T-helper 9 cell (primary cell): Measurements from ENCODE around the gene MGAT3.
"Not testable (repeated sequence)": the region's sequence is repeated elsewhere in the genome, so short reads cannot be mapped to it uniquely, and the experiment has no call there.

Experiments used
- DNase-seq: peaks from one replicate; pipeline ENCODE4 v3.0.0-alpha.2; 2020

Gene MGAT3

DNA sequence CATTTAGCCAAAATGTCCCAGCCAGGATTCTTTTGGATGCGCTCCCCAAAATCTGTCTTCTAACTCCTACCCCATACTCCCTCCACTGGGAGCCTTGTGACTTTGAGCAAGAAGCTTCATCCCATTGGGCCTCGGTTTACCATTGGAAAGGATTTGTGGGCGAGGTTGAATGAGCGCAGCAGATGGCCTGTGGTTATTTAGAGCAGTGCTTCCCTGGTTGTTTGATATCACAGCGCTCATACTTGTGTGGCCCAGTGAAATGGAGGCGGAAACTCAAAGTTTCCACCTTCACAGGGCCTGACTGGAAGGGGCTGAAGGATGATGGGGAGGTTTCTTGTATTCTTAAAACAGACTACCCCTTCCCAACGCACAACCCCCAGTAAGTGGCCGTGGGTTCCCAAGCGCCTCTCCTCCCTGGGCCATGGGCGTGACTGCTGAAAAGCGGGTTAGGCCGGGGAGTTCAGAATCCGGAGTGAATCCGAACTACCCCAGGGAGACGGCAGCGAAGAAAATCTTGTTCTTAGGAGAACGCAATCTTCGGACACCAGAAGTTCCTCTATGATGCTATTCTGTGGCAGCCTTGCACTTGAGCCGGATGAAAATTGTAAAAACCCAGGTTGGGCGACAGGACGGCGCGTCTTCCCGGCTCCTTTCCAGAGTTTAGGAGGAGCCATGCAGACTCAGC is 62.3 kb downstream of the MGAT3 start:
- DNase-seq = no peak

GRCh38 chr22:39519681-39520225 is 62.9 kb downstream of the MGAT3 start:
- no peak for DNase-seq

DNA sequence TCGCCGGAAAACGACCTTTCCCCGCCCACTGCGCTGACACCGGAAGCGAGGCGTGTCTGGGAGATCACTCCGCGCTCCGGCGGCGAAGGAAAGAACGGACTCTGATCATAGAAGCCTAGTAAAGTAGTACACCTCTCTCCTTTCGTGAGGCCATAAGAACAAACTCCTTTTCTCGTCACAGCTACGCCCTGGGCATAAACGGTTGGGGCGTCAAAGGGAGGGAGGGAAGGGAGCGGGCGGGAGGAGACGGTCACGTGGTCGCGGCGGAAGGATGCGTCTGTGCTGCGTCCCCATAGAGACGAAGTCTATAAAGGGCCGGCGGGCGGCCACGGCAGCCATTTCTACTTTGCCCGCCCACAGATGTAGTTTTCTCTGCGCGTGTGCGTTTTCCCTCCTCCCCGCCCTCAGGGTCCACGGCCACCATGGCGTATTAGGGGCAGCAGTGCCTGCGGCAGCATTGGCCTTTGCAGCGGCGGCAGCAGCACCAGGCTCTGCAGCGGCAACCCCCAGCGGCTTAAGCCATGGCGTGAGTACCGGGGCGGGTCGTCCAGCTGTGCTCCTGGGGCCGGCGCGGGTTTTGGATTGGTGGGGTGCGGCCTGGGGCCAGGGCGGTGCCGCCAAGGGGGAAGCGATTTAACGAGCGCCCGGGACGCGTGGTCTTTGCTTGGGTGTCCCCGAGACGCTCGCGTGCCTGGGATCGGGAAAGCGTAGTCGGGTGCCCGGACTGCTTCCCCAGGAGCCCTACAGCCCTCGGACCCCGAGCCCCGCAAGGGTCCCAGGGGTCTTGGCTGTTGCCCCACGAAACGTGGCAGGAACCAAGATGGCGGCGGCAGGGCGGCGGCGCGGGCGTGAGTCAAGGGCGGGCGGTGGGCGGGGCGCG is 63.7 kb downstream of the MGAT3 start, which contains the start of gene ATF4:
ATF4 (plus strand) TSS at position 337 of the 880 bp plus-strand sequence. CDS start 884 bp downstream, outside the sequence.
- DNase-seq = peak; percentile 91

GRCh38 chr22:39521106-39521885 is 64.5 kb downstream of the MGAT3 start:
- DNase-seq = not testable (repeated sequence)

DNA sequence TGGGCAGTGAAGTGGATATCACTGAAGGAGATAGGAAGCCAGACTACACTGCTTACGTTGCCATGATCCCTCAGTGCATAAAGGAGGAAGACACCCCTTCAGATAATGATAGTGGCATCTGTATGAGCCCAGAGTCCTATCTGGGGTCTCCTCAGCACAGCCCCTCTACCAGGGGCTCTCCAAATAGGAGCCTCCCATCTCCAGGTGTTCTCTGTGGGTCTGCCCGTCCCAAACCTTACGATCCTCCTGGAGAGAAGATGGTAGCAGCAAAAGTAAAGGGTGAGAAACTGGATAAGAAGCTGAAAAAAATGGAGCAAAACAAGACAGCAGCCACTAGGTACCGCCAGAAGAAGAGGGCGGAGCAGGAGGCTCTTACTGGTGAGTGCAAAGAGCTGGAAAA is 65.3 kb downstream of the MGAT3 start:
- not testable (repeated sequence) for DNase-seq

GRCh38 chr22:39522567-39523300 is 65.9 kb downstream of the MGAT3 start:
- no peak for DNase-seq

- no peak for DNase-seq
Observed at GRCh38 chr22:39524089-39524752, 67.4 kb downstream of the MGAT3 start.

DNA sequence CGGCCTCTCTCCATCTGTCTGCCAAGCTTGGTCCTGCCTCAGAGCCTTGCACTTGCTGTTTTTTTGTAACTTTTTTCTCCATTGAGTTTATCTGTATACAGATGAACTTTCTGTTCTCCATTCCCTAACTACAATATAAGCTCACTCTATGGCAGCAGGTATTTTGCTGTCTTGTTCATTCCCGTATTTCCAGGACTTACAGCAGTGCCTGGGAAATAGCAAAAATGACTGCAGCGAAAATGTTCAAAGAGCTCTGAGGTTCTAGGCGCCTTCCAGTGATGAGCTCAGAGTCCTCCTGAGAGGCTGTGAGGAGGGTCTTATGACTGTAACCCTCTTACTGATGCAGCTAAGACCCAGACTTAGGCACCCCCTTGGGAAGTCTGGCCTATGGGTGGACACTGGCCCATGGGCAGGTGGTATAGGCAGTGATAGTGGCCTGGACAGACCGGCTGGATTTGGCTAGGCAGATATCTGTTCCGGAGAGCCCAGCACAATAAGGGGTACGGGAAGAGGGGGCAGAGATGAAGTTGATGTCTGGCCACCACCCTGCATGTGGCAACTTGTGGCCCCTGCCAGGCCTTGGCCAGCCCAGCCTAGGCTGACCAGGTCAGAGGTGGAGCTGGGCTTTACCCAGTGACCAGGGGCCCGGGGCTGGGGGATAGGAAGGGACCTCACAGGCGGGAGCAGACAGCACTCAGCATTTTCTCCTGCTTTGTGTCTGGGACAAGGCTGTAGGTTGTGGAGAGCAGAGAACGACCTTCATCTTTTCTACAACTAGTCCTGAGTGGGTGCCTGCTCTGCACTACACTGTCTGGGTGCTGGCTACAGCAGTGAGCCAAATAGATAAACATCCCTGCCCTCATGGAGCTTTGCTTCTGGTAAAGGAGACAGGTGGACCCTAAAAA is 68.2 kb downstream of the MGAT3 start:
- DNase-seq = no peak

GRCh38 chr22:39525658-39525975 is 68.8 kb downstream of the MGAT3 start:
- no peak for DNase-seq

GRCh38 chr22:39526736-39527171 is 69.9 kb downstream of the MGAT3 start:
- peak; percentile 29 for DNase-seq

GRCh38 chr22:39527481-39527961 is 70.7 kb downstream of the MGAT3 start:
- no peak for DNase-seq

DNA sequence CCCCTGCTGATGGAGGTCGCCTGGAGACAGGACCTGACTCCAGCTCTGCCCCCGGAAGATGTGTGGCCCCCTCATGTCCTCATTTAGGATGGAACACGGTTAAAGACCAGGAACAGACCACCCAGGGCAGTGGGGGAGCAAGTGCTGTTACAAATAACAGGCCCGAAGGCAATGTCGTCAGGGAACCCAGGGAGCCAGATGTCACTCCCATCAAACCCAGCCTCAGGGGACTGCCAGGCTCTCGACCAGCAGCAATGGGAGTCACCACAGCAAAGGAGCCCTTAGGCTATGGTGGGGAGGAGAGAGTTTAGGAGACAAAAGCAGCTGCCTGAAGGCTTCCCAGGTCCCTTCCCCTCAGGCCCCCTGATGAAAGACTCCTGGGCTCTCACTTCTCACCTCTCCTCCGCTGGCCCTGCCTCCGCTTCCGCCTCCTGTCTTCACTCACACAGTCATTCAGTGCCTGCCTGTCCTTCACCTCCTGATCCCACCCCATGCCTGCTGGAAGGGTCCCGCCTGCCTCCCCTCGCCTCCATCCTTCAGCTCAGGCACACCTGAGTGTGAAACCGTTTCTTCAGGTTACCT is 71.4 kb downstream of the MGAT3 start:
- no peak for DNase-seq

- DNase-seq = peak; percentile 89
Observed at GRCh38 chr22:39528681-39529486, 72.1 kb downstream of the MGAT3 start.

DNA sequence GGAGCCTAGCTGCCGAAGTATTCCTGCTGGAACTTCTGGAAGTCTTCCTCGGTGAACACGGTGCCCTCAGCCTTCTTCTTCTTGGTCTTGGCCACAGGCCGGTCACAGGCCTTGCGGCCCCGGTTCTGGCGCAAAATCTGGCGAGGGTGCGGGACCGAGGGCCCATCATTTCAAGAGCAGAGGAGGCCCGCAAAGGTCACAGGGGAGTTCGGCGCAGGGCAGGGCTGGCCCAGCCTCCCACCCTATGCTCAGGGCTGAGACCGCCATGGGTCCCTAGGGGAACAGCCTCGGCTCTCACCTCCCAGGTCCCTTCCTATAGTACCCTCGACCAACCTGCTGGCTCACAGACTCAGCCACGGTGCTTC is 72.7 kb downstream of the MGAT3 start:
- no peak for DNase-seq

DNA sequence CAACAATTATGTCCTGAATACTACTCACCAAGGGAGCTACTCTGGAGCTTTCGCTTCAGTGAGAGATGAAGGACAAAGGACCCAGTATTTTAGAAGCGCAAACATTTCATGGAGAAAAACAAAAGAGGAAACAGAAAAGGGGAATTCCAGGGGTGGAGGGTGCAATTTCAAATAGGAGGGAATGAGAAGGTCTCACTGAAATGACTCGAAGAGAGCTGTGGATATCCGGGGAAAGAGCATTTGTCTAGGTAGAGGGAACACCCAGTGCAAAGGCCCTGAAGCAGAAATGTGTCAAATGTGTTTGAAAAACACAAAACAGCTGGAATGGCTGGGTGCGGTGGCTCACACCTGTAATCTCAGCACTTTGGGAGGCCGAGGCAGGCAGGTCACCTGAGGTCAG is 73.3 kb downstream of the MGAT3 start:
- DNase-seq = no peak

GRCh38 chr22:39530692-39531331 is 74.0 kb downstream of the MGAT3 start:
- no peak for DNase-seq

GRCh38 chr22:39532215-39533073 is 75.6 kb downstream of the MGAT3 start, which contains the start of gene RPS19BP1:
RPS19BP1 (minus strand) TSS chr22:39532748; CDS start chr22:39532738, 10 bp downstream.
- DNase-seq = peak; percentile 98
